GM19240 (cell line): Measurements from ENCODE around the gene COMP.
"Not testable (repeated sequence)": the region's sequence is repeated elsewhere in the genome, so short reads cannot be mapped to it uniquely, and the experiment has no call there.

Source experiments
- DNase-seq: peaks from one replicate; pipeline ENCODE4 v3.0.0; 2011; ENCODE audit warnings: low spot score; ENCODE audit not compliant: insufficient read length

COMP gene

GRCh38 chr19:18790566-18791314, at the start of gene COMP:
Gene COMP, minus strand, starts transcription at chr19:18791305. Its CDS starts 36 bp downstream, at chr19:18791269.
- DNase-seq, result no peak

GRCh38 chr19:18840288-18841267, 49.5 kb upstream of the COMP start:
- DNase-seq, result no peak

DNA sequence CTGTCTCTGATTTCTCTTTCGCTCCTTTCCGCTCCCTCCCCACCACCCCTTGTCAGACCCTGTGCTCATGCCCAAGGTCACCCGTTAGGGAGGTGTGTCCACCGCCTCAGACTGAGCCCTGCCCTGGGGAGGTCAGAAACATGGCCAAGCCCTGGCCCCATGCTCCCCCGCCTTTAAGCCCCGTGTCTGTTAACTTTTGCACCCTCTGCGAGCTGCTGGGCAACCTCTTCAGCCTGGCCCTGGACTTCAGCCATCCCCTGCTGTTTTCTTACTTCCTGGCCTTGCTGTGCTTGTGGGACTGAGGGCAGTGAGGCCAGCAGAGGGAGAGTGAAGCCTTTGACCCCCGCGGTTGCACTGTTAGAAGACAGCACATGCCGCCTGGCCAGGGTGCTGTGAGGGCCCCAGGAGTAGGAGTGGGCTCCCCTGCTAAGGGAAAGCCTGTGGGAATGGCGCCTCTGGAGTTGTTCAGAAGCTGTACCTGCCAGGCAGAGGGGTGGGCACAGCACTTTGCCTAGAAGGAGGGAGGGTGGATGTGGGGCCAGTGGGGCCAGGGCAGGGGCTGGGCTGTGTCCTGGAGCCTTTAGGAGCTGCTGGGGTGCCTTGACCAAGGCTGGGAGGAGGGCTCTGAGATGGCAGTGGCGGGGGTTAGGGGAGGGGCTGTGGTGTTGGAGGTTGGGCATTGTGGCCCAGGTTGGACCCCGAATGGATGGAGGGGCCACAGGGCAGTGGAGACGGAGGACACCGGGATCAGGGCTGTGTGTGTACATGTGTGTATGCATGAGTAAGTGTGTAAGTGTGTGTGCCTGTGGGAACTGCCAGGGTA, 48.6 kb upstream of the COMP start:
- no peak for DNase-seq

- no peak for DNase-seq
Observed at GRCh38 chr19:18834644-18834984, 43.5 kb upstream of the COMP start.

- DNase-seq, result no peak
Observed at GRCh38 chr19:18833849-18834643, 42.9 kb upstream of the COMP start.

- no peak for DNase-seq
Observed at GRCh38 chr19:18833141-18833476, 42.0 kb upstream of the COMP start.

DNA sequence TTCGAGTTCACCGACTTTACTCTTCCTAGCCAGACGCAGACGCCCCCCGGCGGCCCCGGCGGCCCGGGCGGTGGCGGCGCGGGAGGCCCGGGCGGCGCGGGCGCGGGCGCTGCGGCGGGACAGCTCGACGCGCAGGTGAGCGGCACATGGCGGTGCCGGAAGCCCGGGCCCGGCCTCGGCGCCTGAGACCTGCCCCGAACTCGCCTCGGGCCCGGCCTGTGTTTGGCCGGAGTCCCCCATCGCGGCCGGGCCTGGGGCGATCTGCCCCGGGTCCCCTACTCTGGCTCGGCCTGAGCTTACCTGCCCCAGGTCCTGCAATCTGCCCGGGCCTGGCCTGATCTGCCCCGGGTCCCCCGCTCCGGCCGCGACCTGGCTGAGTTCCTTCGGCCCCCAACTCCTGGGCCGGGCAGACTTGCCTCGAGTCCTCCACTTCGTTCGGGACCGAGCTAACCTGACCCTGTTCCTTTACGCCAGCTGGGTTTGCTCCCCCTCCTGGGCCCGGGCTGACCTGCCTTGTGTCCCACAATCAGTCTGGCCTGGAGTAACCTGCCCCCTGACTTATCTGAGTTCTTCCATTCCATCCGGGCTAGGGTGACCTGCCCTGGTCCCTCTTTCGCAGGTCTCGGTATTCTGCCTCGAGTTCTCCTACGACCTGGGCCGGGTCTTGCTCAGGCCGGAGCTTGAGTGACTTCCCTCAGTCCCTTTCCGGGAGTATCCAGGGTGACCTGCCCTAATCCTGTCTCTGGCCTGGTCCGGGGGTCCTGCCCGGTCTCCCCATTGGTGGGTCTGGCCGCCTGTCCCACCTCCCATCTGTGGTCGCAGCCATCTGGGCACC, 41.4 kb upstream of the COMP start:
- no peak for DNase-seq

- peak; percentile 96 for DNase-seq
Observed at GRCh38 chr19:18831524-18832305, 40.6 kb upstream of the COMP start, which contains the start of gene UPF1. Gene UPF1, plus strand, starts transcription at chr19:18831959. Its CDS starts 251 bp downstream, at chr19:18832210.

DNA sequence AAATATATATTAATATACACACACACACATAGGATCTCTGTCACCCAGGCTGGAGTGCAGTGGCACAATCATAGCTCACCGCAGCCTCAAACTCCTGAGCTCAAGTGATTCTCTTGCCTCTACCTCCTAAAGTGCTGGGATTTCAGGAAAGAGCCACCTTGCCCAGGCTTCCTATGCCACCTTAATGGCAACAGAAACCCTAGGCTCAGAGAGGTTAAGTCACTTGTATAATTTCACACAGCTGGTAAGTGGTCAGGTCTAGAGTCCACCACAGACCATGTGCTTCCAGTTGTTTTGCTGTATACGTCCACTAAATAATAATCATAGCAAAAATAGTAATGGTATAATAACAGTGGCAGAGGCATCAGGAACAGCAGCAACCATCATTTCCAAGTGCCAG, 39.4 kb upstream of the COMP start:
- no peak for DNase-seq

DNA sequence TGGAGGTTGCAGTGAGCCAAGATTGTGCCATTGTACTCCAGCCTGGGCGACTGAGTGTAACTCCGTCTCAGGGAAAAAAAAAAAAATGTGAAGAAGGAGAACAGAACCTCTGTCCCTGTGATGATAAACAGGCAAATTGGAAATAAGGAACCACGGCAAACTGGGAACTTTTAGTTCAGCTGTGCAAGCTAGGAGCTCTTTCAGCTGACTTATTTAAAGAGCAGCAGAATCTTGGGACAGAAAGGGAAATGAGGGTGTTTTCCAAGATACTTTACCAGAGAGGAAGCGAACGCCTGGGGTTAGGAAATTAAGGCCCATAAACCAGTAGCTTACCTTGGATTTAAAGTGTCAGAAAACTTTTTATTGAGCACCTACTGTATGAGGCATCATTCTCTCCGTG, 37.7 kb upstream of the COMP start:
- no peak for DNase-seq

DNA sequence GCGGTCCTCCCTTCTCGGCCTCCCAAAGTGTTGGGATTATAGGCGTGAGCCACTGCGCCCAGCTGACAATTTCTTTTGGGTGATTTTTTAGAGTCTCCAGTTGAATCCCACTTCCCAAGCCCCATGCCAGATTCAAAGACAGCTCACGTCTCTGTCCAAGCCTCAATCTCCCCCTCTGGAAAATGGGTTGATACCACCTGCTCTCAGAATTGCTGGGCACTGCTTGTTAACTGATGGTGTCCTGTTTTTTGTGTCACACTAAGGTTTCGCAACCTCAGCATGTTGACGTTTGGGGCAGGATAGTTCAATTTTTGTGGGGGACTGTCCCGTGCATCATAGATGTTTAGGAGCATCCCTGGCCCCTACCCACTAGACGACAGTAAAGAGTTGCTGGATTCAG, 26.5 kb upstream of the COMP start:
- DNase-seq, result no peak

- not testable (repeated sequence) for DNase-seq
Observed at GRCh38 chr19:18816645-18817044, 25.5 kb upstream of the COMP start.

DNA sequence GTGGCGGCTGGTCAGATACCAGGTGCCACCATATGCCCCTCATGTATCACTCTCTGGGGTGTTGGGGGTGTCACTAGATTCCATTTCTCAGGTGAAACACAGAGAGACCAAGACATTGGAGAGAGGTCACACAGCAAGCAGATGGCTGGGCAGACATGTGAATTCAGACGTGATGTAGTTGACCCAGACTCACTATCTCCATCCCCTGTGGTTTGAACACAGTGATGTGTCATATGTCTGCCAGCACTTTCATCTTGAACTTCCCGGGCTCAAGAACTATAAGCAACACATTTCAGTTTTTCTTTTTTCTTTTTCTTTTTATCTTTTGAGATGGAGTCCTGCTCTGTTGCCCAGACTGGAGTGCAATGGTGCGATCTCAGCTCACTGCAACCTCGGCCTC, 24.6 kb upstream of the COMP start:
- DNase-seq, result no peak

DNA sequence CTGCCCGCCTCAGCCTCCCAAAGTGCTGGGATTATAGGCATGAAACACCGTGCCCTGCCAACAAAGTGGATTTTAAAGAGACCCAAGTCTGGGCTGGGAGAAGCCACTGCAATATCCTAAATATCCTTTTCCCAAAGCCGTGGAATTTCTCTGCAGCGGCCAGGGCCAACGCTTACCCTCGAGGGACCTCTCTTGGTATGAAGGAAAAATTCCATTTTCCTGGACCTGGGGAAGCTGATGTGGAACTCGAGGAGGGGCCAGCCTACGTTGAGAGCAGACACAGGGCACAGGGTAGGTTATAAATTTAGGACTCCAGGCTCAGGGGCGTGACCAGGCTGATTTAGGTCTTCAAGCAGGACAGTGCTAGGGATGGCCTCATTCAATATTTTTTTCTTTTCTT, 23.0 kb upstream of the COMP start:
- no peak for DNase-seq

- DNase-seq, result not testable (repeated sequence)
Observed at GRCh38 chr19:18811638-18812037, 20.5 kb upstream of the COMP start.

- DNase-seq, result no peak
Observed at GRCh38 chr19:18809149-18809868, 18.2 kb upstream of the COMP start.

- no peak for DNase-seq
Observed at GRCh38 chr19:18807861-18808331, 16.8 kb upstream of the COMP start.

GRCh38 chr19:18804643-18805042, 13.5 kb upstream of the COMP start:
- DNase-seq, result no peak
